Hepatocyte (in vitro differentiated cells): ENCODE results near the gene OR4K13. TPM values are rescaled to one million over a fixed set of nuclear protein-coding genes. Genes with fewer than 3 reads are reported as not detected.

Source experiments
- DNase-seq: peaks from one replicate; pipeline ENCODE4 v3.0.0-alpha.2; 2016; ENCODE audit warnings: low spot score
- H2AFZ ChIP-seq: fragments of 200-600 bp; sonication (generic); 2 replicates; pipeline ENCODE4 v1.6.0; 2016; ENCODE audit warnings: antibody characterized with exemption, mild to moderate bottlenecking
- H3K27ac ChIP-seq: fragments of 200-600 bp; sonication (generic); 2 replicates; pipeline ENCODE4 v1.5.1; 2016; ENCODE audit warnings: mild to moderate bottlenecking
- H3K27me3 ChIP-seq: fragments of 200-600 bp; sonication (generic); 2 replicates; pipeline ENCODE4 v1.6.1; 2016
- H3K36me3 ChIP-seq: fragments of 200-600 bp; sonication (generic); replicated peaks from 2 replicates; pipeline ENCODE4 v1.5.1; 2016; ENCODE audit warnings: low read depth; ENCODE audit not compliant: insufficient read depth
- H3K4me1 ChIP-seq: fragments of 200-600 bp; sonication (generic); 2 replicates; pipeline ENCODE4 v1.5.1; 2016; ENCODE audit warnings: mild to moderate bottlenecking, moderate library complexity; ENCODE audit not compliant: insufficient read depth
- H3K4me2 ChIP-seq: fragments of 200-600 bp; sonication (generic); 2 replicates; pipeline ENCODE4 v1.6.0; 2016
- H3K4me3 ChIP-seq: fragments of 200-600 bp; sonication (generic); 2 replicates; pipeline ENCODE4 v1.5.1; 2016; ENCODE audit warnings: mild to moderate bottlenecking
- H3K79me2 ChIP-seq: fragments of 200-600 bp; sonication (generic); 2 replicates; pipeline ENCODE4 v1.6.0; 2017; ENCODE audit warnings: mild to moderate bottlenecking
- H3K9me2 ChIP-seq: fragments of 200-600 bp; sonication (generic); replicated peaks from 2 replicates; pipeline ENCODE4 v1.6.0; 2017; ENCODE audit warnings: mild to moderate bottlenecking; ENCODE audit not compliant: insufficient read depth
- H3K9me3 ChIP-seq: fragments of 200-600 bp; sonication (generic); 2 replicates; pipeline ENCODE4 v1.5.1; 2016; ENCODE audit warnings: low read depth, mild to moderate bottlenecking
- H4K20me1 ChIP-seq: fragments of 200-600 bp; sonication (generic); 2 replicates; pipeline ENCODE4 v1.6.0; 2016; ENCODE audit warnings: mild to moderate bottlenecking; ENCODE audit not compliant: insufficient read depth, poor library complexity, severe bottlenecking
- EZH2 ChIP-seq: fragments of 200-600 bp; sonication (generic); IDR thresholded peaks from 2 replicates; pipeline ENCODE4 v1.6.1; 2016; ENCODE audit warnings: antibody characterized with exemption, mild to moderate bottlenecking, borderline replicate concordance
- EZH2phosphoT487 ChIP-seq: fragments of 200-600 bp; sonication (generic); IDR thresholded peaks from one replicate; pipeline ENCODE4 v1.6.1; 2018; ENCODE audit warnings: antibody characterized with exemption, mild to moderate bottlenecking, low read depth, moderate library complexity; ENCODE audit not compliant: unreplicated experiment, severe bottlenecking
- WGBS: methylation state at CpG from one replicate; pipeline ENCODE4 v1.1.6; 2016; ENCODE audit warnings: low lambda C conversion rate; ENCODE audit errors: missing lambda C conversion rate; 5-methylcytosine and 5-hydroxymethylcytosine counted together
- polyA plus RNA-seq: library from polyadenylated mRNA; unstranded; fragments of >200 nt; fragmentation: Nextera tagmentation; extraction: Ambion mirVana; gene quantifications from 2 replicates; pipeline ENCODE4 v1.2.1, GENCODE V29; 2016
- total RNA-seq: library from RNA; depleted of rRNA; stranded (reverse); fragments of >200 nt; gene quantifications from 2 replicates; pipeline ENCODE4 v1.2.3, GENCODE V29; 2014
- TF ChIP-seq, protein P1 (sequence below): fragments of 200-600 bp; sonication (generic); IDR thresholded peaks from 2 replicates; pipeline ENCODE4 v1.5.1; 2016; ENCODE audit warnings: antibody characterized with exemption, mild to moderate bottlenecking; ENCODE audit not compliant: poor library complexity

Gene OR4K13
- total and polyA plus RNA-seq, 2 experiments from 2014 or later: not detected

DNA sequence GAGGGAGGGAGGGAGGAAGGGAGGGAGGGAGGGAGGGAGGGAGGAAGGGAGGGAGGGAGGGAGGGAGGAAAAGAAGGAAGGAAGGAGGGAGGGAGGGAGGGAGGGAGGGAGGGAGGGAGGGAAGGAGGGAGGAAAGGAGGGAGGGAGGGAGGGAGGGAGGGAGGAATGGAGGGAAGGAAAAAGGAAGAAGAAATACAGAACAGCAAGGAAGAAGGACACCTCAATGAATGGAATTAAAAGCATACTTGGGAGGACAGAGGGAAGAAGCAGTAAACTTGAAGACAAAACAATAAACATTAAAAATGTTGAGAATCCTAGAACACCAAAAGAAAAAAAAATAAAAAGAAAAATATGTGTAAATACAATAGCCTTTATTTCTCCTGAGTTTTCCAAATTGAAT is 27.7 kb downstream of the OR4K13 start:
- no peaks in the 10 kb centered on the region for H3K4me1 ChIP-seq
- H3K27me3 ChIP-seq: no peaks in the 10 kb centered on the region
- no peaks in the 10 kb centered on the region for H4K20me1 ChIP-seq
- H2AFZ ChIP-seq: no peak overlapping the region
- no peaks in the 10 kb centered on the region for H3K36me3 ChIP-seq
- DNase-seq: no peak
- TF ChIP-seq EZH2: no peak
- TF ChIP-seq, protein P1, sequence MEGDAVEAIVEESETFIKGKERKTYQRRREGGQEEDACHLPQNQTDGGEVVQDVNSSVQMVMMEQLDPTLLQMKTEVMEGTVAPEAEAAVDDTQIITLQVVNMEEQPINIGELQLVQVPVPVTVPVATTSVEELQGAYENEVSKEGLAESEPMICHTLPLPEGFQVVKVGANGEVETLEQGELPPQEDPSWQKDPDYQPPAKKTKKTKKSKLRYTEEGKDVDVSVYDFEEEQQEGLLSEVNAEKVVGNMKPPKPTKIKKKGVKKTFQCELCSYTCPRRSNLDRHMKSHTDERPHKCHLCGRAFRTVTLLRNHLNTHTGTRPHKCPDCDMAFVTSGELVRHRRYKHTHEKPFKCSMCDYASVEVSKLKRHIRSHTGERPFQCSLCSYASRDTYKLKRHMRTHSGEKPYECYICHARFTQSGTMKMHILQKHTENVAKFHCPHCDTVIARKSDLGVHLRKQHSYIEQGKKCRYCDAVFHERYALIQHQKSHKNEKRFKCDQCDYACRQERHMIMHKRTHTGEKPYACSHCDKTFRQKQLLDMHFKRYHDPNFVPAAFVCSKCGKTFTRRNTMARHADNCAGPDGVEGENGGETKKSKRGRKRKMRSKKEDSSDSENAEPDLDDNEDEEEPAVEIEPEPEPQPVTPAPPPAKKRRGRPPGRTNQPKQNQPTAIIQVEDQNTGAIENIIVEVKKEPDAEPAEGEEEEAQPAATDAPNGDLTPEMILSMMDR: no peak
- no peak for TF ChIP-seq EZH2phosphoT487
- H3K4me2 ChIP-seq: no peak overlapping the region
- no peaks in the 10 kb centered on the region for H3K9me3 ChIP-seq
- H3K27ac ChIP-seq: no peak overlapping the region
- H3K4me3 ChIP-seq: no peak overlapping the region
- no peaks in the 10 kb centered on the region for H3K9me2 ChIP-seq
- H3K79me2 ChIP-seq: no peaks in the 10 kb centered on the region

- Histone ChIP-seq H3K27ac (no peak overlapping the region), H3K4me2 (no peak overlapping the region), H3K4me1 (no peaks in the 10 kb centered on the region), H3K9me3 (no peaks in the 10 kb centered on the region), H3K27me3 (no peaks in the 10 kb centered on the region), H4K20me1 (no peaks in the 10 kb centered on the region), H3K79me2 (no peaks in the 10 kb centered on the region), H2AFZ (no peak overlapping the region), H3K9me2 (no peaks in the 10 kb centered on the region), H3K4me3 (no peak overlapping the region), H3K36me3 (no peaks in the 10 kb centered on the region)
- 75% methylated on average over 7 of the region's 7 CpGs for WGBS
- no peak for DNase-seq
- no peak for TF ChIP-seq EZH2phosphoT487
- TF ChIP-seq EZH2: no peak
- TF ChIP-seq, protein P1: no peak
Measured at GRCh38 chr14:20002319-20002718, 33.5 kb downstream of the OR4K13 start.

DNA sequence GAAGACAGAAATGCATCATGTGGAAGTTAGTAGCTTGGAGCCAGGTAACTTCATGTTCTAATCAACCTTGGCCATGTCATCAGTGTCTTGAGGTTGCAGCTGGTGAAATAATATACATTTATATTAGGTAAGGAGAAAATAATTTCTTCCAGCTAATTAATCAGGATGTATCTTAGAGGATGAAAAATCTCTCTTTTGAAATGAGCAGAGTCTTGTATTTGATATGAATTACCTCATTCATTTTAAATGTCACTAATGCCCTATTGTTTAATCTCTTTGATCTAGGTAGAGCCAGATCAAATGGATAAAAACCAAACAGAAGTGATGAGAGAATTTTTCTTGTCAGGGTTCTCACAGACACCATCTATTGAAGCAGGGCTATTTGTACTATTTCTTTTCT is 34.0 kb downstream of the OR4K13 start, which contains the start of gene OR4Q2:
Gene OR4Q2 (plus strand): TSS at position 301 of the 400 bp plus-strand sequence.
- Histone ChIP-seq H3K9me3 (no peaks in the 10 kb centered on the region), H3K36me3 (no peaks in the 10 kb centered on the region), H3K4me2 (no peak within 1 kb of the TSS), H3K27ac (no peak within 1 kb of the TSS), H3K27me3 (no peaks in the 10 kb centered on the region), H3K79me2 (no peaks in the 10 kb centered on the region), H2AFZ (no peak within 1 kb of the TSS), H4K20me1 (no peaks in the 10 kb centered on the region), H3K4me1 (no peaks in the 10 kb centered on the region), H3K4me3 (no peak within 1 kb of the TSS), H3K9me2 (no peaks in the 10 kb centered on the region)
- TF ChIP-seq EZH2phosphoT487 (no peak), EZH2 (no peak)
- TF ChIP-seq, protein P1: no peak
- DNase-seq: no peak

DNA sequence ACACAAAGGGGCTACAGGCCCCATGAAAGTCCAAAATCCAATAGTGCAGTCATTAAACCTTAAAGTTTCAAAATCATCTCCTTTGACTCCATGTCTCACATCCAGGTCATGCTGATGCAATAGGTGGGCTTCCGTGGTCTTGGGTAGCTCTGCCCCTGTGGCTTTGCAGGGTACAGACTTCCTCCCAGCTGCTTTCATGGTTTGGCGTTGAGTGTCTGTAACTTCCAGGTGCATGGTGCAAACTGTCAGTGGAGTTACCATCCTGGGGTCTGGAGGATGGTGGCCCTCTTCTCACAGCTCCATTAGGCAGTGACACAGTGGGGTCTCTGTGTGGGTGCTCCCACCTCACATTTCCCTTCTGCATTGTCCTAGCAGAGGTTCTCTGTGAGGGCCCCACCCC is 42.4 kb downstream of the OR4K13 start:
- H3K27me3 ChIP-seq: no peaks in the 10 kb centered on the region
- H3K9me3 ChIP-seq: peaks cover 3% of the 10 kb centered on the region
- H2AFZ ChIP-seq: no peak overlapping the region
- DNase-seq: no peak
- H3K9me2 ChIP-seq: no peaks in the 10 kb centered on the region
- H3K4me1 ChIP-seq: no peaks in the 10 kb centered on the region
- no peaks in the 10 kb centered on the region for H4K20me1 ChIP-seq
- H3K4me2 ChIP-seq: no peak overlapping the region
- H3K27ac ChIP-seq: no peak overlapping the region
- no peaks in the 10 kb centered on the region for H3K79me2 ChIP-seq
- 54% methylated on average over 2 of the region's 2 CpGs for WGBS
- no peak for TF ChIP-seq EZH2phosphoT487
- TF ChIP-seq, protein P1: no peak
- TF ChIP-seq EZH2: no peak
- no peak overlapping the region for H3K4me3 ChIP-seq
- H3K36me3 ChIP-seq: no peaks in the 10 kb centered on the region
